OCI-LY1 (cell line): Measurements from ENCODE around the gene ATP8B3.

Source experiments
- EZH2 ChIP-seq: fragments of 200-600 bp; sonication (generic), shearing (Covaris generic); IDR thresholded peaks from 2 replicates; pipeline ENCODE4 v1.8.0; 2017; ENCODE audit warnings: borderline replicate concordance, mixed run types, mild to moderate bottlenecking, antibody characterized with exemption, low read length, moderate library complexity, mixed read lengths
- TF ChIP-seq, protein P1 (sequence below): fragments of 200-600 bp; sonication (generic), shearing (Covaris generic); IDR thresholded peaks from 2 replicates; pipeline ENCODE4 v1.5.1; 2017; ENCODE audit warnings: mild to moderate bottlenecking, antibody characterized with exemption, low read length, moderate library complexity, mixed read lengths

DNA sequence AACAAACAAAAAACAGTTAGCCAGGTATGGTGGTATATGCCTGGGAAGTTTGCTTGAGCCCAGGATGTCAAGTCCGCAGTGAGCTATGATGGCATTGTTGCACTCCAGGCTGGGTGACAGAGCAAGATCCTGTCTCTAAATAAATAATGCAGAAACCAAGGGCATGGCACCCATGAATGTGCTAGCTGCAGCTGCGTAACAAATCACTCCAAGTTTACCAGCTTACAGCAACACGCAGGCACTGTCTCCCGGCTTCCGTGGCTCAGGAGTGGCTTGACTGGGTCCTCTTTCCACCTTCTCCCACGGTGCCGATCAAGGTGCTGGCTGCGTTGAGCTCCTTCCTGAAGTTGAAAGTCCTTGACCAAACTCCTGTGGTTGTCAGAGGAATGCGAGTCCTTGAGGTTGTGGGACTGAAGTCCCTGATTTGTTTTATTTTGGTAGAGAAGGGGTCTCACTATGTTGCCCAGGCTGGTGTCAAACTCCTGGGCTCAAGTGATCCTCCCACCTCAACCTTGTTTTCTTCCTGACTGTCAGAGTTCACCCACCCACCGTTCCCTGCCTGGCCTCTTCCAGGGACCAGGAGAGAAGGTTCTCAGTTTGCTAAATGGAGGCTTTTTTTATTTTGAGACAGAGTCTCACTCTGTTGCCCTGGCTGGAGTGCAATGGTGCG is 72.0 kb downstream of the ATP8B3 start:
- TF ChIP-seq, protein P1, sequence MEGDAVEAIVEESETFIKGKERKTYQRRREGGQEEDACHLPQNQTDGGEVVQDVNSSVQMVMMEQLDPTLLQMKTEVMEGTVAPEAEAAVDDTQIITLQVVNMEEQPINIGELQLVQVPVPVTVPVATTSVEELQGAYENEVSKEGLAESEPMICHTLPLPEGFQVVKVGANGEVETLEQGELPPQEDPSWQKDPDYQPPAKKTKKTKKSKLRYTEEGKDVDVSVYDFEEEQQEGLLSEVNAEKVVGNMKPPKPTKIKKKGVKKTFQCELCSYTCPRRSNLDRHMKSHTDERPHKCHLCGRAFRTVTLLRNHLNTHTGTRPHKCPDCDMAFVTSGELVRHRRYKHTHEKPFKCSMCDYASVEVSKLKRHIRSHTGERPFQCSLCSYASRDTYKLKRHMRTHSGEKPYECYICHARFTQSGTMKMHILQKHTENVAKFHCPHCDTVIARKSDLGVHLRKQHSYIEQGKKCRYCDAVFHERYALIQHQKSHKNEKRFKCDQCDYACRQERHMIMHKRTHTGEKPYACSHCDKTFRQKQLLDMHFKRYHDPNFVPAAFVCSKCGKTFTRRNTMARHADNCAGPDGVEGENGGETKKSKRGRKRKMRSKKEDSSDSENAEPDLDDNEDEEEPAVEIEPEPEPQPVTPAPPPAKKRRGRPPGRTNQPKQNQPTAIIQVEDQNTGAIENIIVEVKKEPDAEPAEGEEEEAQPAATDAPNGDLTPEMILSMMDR, result no peak
- no peak for TF ChIP-seq EZH2
